Fibroblast of skin of back (primary cell): Measurements from ENCODE around the gene IFNGR2.
A peak's percentile ranks its signal among the peaks of the same experiment; 100 is the strongest.
"Not testable (repeated sequence)": the region's sequence is repeated elsewhere in the genome, so short reads cannot be mapped to it uniquely, and the experiment has no call there.

Experiments used
- DNase-seq: peaks from one replicate; pipeline ENCODE4 v3.0.0-alpha.2; 2013

The IFNGR2 gene

DNA sequence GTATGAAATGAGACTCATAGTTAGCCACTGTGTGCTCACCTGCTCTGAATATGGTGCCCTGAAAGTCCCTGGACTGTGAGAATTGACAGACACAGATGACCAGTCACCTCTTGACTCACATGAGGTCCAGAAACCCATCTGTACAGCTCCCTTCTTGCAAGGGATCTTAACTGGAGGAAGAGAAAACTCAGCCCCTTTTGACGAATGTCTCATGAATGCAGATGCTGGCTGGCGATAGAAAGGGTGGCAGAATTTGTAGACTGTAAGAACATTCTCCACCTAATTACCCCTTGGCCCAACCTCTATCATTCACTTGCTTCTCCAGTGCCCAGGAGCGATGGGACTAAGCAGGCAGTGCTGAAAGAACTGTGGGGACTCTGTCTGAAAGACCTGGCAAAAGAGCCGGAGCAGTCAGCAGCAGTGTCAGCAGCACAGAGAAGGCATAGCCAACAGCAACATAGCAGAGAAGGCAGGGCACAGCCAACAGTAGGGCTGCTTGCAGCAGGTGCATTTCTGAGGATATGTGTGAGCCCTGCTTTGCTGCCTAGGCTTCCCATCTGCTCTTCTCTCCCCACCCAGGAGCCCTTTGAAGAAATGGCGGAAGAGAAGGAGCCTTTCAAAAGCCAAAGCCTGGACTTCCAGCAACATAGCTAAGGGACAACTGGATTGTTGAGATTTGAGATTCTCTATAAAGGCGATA, 25.8 kb upstream of the IFNGR2 start:
- DNase-seq, result no peak

DNA sequence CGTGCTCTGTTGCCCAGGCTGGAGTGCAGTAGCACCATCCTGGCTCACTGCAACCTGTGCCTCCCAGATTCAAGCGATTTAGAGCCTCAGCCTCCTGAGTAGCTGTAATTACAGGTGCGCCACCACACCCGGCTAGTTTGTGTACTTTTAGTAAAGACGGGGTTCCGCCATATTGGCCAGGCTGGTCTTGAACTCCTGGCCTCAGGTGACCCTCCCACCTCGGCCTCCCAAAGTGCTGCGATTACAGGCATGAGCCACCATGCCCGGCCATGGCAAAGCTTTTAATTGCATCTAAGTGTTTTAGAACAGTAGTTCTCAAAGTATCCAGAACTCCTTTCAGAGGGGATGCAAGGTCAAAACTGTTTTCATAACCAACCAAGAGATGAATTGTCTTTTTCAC, 25.1 kb upstream of the IFNGR2 start:
- no peak for DNase-seq

DNA sequence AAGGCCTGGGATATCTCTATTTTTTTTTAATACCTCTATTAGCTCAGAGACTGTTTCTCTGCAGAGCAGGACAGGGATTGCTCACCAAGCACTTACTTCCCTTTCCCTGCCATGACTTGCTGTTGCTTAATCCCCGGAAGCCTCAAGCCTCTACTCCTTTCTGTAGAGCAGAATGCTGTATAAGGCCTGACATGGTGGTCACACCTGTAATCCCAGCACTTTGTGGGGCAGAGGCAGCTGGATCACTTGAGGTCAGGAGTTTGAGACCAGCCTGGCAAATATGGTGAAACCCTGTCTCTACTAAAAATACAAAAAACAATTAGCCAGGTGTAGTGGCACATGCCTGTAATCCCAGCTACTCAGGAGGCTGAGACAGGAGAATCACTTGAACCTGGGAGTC, 23.3 kb upstream of the IFNGR2 start:
- DNase-seq, result peak; percentile 57

DNA sequence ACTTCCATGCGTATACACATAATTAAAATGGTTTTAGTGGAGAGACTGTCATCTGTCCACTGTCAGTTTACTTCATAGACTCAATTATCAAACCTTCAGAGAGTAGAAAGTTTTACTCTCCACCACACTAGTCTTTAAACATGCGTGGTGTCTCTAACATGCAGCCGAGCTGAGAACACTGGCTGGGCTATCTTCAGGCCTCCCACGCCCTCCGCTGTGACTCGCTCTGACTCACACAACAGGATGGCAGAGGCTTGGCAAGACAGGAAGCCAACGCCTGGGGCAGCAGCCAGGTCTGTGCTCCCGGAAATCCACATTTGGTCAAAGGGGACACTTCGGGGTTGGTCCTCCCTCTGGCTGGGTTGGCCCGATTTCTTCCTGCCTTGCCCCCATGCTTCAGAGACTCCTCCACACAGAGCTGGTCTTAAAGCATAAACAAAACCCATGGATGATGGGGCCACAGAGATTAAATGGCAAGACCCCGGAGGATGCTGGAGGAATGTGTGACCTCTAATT, 22.7 kb upstream of the IFNGR2 start:
- peak; percentile 98 for DNase-seq

DNA sequence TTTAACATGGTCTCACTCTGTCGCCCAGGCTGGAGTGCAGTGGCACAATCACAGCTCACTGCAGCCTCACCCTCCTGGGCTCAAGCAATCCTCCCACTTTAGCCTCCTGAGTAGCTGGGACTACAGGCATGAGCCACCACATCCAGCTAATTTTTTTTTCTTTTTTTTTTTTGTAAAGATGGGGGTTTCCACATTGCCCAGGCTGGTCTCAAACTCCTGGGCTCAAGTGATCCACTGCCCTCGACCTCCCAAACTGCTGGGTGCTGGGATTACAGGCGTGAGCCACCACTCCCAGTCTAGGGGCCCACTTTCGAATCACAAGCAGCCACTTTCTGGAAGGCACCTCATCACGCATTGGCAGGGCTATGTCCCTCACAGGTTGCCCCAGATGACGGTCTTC, 21.8 kb upstream of the IFNGR2 start:
- DNase-seq, result not testable (repeated sequence)

DNA sequence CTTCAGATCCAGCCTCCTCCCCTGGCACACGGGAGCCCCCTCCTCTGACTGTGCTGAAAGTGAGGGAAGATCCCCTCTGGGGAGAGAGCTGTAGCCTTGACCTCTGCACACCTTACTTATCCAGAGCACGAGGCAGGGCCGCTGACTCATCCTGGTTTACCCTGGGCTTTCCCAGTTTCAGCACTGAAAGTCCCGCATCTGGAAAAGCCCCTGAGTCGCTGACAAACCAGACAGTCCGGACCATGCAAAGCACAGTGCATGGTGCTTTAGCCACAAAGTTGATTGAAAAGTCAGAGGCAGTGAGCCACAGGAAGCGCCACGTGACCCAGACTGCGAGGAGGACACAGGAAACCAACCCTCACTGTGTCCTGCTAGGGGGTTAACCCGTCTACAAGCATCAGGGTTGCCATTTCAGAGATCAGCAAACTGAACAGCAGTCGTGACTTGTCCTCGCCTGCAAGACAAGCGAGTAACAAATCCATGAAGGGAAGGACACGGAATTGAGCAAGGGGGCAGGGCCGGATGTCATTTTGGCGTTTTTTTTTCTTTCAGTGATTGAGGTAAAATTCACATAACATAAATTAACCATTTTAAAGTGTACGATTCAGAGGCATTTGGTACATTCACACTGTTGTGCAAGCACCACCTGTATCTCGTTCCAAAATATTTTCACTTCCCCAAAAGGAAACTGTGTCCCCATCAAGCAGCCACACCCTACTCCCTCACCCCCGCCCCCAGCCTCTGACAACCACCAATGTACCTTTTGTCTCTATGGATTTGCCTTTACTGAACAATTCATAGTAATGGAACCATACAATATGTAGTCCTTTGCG, 19.9 kb upstream of the IFNGR2 start:
- DNase-seq, result peak; percentile 78

DNA sequence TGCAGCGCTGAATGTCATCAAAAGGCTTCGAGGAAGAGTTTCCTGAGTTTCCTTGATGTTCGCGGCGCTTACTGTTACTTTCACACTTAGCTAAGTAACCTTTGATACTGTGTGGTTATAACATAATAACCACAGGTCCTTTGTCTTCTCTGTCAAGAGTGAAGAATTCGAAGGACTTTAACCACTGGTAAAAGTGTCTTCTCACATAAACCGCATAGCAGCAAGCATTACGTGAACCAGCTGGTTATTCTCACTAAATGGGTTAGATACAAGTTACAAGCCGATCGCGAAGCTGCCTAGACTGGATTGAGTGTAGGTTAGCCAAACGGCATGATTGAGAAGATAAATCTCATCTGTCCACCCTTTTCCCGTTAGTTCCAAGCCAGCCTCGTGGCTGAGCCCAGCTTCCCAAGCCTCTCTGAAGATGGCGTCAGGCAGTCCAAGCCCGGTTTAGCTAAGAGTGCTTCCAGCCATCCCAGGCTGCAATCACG, 18.3 kb upstream of the IFNGR2 start:
- no peak for DNase-seq

DNA sequence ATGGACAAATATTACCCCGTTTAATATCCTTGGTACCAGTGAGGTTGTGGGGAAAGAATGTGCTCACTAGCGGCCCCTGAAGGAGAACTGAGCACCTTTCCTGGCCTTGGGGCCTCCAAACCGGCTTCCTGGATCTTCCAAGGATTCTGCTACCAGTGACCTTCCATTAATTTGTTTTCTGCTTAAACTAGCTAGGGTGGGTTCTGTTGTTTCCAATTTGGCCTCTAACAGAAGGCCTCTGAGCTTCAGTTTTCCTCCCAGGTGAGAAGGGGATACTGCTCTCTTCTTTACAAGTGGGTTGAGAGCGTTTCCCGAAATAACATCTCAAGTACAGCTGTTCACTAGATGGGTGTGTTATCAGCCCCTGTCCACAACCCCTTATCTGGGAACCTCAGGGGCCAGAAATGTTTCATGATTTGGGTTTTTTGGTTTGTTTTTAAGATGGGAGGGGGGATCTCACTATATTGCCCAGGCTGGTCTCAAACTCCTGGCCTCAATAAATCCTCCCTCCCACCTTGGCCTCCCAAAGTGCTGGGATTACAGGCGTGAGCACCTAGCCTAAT, 16.9 kb upstream of the IFNGR2 start:
- DNase-seq, result no peak

DNA sequence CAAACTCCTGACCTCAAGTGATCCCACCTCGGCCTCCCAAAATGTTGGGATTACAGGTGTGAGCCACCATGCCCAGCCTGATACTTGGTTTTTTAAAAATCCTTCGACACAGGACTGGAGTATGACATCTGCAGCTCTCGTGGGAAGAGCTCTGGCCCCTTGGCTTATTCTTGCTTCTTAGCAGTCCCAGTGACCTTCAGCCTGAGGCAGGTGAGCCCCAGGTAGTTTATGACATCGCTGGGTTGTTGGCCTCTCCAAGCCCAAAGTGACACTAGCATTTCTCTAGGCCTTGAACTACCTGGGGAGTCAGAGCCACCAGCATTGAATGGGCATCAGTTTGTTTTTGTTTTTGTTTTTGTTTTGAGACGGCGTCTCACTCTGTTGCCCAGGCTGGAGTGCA, 15.9 kb upstream of the IFNGR2 start:
- no peak for DNase-seq

DNA sequence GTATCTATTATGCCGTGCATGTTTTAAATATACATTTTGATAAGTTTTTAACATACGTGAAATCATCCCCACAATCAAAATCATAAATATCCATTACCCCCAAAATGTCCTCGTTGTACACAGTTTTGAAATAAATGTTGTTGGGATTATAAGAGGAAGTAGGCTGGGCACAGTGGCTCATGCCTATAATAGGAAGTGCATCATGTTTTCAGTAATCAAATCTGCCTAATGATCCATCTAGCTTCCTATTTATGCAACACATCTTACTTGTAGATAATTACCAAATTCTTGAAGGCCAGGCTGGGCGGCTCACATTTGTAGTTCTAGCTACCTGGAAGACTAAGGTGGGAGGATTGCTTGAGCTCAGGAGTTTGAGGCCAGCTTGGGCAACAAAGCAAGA, 15.0 kb upstream of the IFNGR2 start:
- no peak for DNase-seq

DNA sequence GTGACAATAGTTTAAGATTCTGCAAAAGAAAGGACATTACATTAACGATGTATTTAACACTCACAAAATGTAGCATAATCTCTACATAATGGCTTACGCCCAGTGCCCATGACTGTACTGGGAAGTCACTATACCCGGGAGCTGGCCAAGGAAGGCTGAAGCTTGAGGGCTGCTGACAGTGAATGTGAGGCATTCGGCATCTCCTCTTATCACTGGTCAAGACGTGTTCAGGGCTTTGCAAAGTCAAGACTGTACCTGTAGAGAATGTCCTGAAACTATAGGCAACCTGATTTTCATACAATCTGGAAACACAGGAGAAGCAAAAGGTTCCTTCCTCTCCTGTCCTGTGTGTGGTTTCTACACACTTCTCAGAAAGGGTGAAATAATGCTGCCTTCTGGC, 12.7 kb upstream of the IFNGR2 start:
- no peak for DNase-seq

DNA sequence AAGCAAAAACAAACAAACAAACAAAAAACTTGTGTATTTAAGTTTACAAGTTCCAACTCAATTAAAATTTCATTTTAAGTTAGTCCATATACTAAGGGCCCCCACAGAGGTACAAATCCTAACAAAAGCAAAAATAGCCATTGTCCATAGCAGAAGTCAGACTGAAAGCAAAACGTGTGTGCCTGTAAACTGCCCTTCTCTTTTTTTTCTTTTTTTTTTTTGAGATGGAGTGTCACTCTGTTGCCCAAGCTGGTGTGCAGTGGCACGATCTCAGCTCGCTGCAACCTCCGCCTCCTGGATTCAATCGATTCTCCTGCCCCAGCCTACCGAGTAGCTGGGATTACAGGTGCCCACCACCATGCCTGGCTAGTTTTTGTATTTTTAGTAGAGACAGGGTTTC, 11.6 kb upstream of the IFNGR2 start:
- DNase-seq, result no peak

DNA sequence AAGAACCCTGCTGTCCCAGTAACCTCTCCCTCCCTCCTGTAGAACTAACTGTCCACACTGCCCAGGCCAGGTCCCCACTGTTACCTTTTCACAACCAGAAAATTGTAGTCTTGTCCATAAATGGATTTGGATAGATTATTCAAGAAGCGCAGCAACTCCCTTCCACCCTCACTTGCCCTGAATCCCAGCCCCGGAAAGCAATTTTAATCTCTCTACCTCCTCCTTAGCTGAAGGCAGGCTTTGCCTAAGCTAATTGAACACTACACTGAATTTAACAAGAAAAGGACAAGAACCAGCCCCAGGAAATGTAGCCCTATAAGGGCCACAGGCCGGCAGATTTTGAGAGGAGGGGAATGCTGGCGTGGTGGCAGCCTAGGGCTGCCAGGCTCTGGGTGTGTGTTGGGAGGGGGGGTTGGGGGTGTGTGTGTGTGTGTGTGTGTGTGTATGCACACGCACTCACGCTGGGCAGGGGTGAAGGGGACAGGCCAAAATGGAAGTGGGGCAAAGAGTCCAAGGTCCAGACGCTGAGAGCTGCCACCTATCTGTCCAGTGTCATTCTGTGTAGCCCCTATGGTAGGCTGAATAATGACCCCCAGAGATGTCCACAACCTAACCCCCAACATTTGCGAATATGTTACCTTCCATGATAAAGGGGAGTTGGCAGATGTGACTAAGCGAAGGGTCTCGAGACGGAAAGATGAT, 10.8 kb upstream of the IFNGR2 start:
- DNase-seq, result no peak

DNA sequence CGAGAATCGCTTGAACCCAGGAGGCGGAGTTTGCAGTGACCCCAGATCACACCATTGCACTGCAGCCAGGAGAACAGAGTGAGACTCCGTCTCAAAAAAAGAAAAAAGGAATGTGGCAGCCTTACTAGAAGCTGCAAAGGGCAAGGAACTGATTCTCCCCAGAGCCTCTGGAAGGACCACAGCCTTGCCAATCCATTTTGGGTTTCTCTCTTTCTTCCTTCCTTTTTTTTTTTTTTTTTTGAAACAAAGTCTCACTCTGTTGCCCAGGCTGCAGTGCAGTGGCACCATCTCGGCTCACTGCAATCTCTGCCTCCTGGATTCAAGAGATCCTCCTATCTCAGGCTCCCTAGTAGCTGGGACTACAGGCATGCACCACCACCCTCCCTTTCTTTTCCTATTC, 9.9 kb upstream of the IFNGR2 start:
- DNase-seq, result no peak

DNA sequence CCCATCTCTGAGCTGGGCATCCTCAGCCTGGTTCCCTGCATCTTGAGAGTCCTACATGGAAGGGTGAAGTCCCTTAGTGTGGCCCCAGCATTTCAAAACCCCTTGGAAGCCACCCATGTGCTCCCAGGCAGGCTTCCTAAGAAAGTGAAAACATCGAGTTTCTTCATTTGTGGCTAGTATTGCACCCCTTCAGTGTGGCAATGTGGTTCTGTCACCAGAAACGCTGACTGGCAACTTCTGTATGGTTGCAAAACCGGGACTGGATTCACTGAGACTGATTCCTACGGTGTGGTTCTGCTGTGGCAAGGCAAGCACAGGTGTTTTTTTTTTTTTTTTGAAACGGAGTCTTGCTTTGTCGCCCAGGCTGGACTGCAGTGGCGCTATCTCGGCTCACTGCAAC, 9.0 kb upstream of the IFNGR2 start:
- no peak for DNase-seq

DNA sequence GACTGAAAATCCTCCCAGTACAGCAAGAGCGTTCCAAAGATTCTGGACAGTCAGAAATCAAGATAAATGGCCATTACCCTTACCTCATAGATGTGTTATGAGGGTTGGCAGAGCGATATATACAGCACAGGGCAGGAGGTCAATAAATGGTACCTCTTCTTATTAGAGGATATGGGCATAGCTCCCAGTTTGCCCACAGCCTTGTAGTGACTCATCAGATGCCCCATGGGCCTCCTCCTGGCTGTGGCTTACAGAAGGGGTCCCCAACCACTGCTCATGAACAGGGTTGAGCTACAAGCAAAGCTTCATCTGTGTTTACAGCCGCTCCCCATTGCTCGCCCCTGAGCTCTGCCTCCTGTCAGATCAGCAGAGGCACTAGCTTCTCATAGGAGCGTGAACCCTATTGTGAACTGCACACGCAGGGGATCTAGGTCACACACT, 7.3 kb upstream of the IFNGR2 start:
- DNase-seq, result peak; percentile 49

DNA sequence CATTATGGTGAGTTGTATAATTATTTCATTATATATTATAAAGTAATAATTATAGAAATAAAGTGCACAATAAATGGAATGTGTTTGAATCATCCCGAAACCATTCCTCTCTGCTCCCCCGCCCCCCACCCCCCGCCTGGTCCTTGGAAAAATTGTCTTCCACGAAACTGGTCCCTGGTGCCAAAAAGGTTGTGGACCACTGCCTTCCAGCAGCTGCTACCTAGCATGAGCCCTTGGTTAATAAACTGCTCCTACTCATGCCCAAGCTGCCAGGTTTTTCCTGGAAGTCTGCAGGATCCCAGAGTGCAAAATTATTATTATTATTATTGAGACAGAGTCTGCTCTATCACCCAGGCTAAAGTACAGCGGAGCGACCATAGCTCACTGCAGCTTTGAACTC, 6.8 kb upstream of the IFNGR2 start:
- DNase-seq, result no peak

DNA sequence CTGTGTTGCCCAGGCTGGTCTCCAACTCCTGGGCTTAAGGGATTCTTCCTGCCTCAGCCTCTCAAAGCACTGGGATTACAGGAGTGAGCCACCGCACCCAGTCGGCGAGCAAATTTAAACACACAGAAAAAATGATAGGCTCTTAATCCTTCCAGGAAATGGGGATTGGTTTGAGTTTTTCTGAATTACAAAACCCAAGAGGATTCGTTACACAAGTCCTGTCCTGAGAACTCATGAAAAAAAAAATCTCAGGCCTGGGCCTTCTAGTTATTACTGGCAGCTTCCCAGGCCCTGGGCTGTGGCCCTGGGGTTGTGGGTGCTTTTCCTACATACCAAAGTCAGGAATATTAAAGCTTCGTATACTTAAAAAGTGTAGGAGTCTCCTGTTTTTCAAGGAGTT, 6.3 kb upstream of the IFNGR2 start:
- DNase-seq, result peak; percentile 96

DNA sequence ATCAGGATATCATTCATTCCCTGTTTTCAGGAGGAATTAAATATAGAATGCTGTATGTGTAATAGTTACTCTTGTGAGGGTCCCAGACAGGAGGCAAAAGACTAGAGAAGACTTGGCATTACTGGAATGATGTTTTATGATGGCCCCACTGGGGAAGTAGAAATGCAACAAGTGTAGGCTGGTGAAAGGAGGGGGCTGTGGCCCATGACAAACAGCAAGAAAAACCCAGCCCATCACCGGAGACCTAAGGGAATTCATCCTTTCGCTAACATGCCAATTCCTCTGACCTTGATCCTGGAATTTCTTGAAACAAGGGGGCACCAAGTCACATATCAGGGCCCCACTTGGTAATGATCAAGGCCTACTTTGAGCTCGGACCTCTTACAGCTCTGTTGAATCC, 5.5 kb upstream of the IFNGR2 start:
- no peak for DNase-seq

DNA sequence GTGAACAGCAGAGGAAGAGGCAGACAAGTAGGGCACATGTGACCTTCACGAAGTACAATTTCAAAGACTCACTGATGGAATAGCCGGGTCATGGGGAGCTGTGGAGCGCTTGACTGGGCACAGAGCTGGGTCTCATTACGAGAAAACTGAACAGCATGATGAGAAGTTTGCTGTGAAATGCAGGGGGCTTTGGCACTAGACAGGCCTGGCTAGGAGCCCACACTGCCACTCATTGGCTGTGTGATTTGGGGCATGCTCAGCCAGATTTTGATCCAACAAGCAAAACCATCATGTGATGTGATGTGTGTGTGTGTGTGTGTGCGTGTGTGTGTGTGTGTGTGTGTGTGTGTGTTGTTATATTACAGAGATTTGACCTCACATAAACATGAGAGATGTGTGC, 4.9 kb upstream of the IFNGR2 start:
- no peak for DNase-seq

DNA sequence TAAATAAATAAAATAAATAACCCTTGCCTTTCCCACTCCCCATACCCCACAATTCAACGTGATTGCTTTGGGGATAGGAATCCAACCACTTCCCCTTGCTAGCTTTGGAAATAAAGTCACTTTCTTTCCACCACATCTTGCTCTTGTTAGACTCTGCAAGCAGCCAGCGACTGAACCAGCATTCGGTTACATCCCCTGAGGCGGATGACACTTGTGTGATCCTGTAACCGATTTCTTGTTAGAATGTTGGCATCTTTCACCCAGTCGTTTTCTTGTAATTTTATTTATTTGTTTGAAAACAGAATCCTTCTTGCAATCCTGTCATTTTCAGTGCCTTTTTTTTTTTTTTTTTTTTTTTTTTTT, 1.6 kb upstream of the IFNGR2 start:
- DNase-seq, result peak; percentile 54

DNA sequence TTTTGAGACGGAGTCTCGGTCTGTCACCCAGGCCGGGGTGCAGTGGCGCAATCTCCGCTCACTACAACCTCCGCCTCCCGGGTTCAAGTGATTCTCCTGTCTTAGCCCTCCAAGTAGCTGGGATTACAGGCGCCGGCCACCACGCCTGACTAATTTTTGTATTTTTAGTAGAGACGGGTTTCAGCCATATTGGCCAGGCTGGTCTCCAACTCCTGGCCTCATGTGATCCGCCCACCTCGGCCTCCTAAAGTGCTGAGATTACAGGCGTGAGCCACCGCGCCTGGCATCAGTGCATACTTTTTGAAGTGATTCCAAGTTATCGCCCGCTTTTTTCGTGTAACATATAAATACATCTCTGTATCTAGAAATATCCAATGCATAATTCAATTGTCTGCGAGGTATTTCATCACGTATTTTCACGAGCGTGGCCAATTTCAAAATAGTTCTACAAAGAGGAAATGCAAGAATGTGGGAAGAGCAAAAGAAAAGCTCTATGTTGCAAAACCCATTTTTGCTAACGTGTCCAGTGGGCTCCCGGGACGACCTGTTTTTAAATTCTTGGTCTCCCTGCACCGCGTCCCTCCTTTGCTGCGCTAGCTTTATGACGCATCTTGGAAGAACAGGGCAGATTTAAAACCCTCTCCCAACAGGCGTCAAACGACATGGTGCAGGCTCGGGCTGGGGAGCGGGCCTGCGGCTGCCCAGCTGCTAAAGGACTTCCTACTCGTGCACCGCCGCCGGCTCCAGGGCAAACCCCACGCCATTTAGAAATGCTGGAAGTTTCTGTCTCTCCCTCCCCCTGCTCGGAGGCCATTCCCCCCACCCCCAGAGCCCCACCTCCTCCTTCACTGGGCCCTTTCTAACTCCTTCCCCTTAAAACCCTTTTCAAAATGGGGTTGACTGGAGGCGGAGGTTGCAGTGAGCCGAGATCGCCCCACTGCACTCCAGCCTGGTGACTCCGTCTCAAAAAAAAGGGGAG, 923 bp upstream of the IFNGR2 start:
- DNase-seq, result peak; percentile 69
